Ovary (tissue), 3 donors: ENCODE results near the gene MIER2.

ENCODE experiments used
- CTCF ChIP-seq, 3 donors: fragments of 450-650 bp in 2 of 3; fragments of 200-600 bp in 1 of 3; IDR thresholded peaks; one replicate each; pipeline versions ENCODE4 v1.5.1 to v1.8.0; 2016 to 2022; ENCODE audit warnings: antibody characterized with exemption in 3 of 3, mild to moderate bottlenecking in 1 of 3
- EP300 ChIP-seq: sonication (generic); formaldehyde crosslinking; IDR thresholded peaks from one replicate; pipeline ENCODE4 v1.6.1; 2017; ENCODE audit warnings: antibody characterized with exemption
- POLR2A ChIP-seq: fragments of 450-650 bp; IDR thresholded peaks from one replicate; pipeline ENCODE4 v1.6.1; 2017; ENCODE audit warnings: antibody characterized with exemption, mild to moderate bottlenecking, moderate library complexity
- donor health status: DM: no; HTN: no; CAD: no.

- no peak for TF ChIP-seq CTCF (IDR thresholded peaks at IDR 0.05)
- no peak for TF ChIP-seq POLR2A
- TF ChIP-seq EP300 = no peak
Observed at GRCh38 chr19:325937-326565, 18.5 kb downstream of the MIER2 start.
